OCI-LY3 (cell line): Measurements from ENCODE around the gene SLC19A2.

ENCODE experiments used
- H2AFZ ChIP-seq: fragments of 200-600, 300-600 bp; shearing (Covaris generic); 2 replicates; pipeline ENCODE4 v1.6.0; 2014; ENCODE audit warnings: antibody characterized with exemption, low read depth, low read length
- H3K27ac ChIP-seq: fragments of 200-600, 300-600 bp; sonication (generic); 2 replicates; pipeline ENCODE4 v1.5.1; 2014; ENCODE audit warnings: mild to moderate bottlenecking, low read length, moderate library complexity, mixed read lengths
- H3K27me3 ChIP-seq: fragments of 200-600, 300-600 bp; sonication (generic); 2 replicates; pipeline ENCODE4 v1.6.1; 2014; ENCODE audit warnings: low read depth, low read length, mixed read lengths
- H3K36me3 ChIP-seq: fragments of 200-600, 300-600 bp; sonication (generic); replicated peaks from 2 replicates; pipeline ENCODE3; 2014; ENCODE audit warnings: low read depth, low read length, mixed read lengths
- H3K4me1 ChIP-seq: fragments of 300-600, 200-600 bp; sonication (generic); 2 replicates; pipeline ENCODE4 v1.6.1; 2014; ENCODE audit warnings: low read length, mixed read lengths
- H3K4me2 ChIP-seq: fragments of 200-600, 300-600 bp; sonication (generic); 2 replicates; pipeline ENCODE4 v1.6.1; 2014; ENCODE audit warnings: low read length, mixed read lengths
- H3K4me3 ChIP-seq: fragments of 300-600, 200-600 bp; sonication (generic); 2 replicates; pipeline ENCODE4 v1.5.1; 2014; ENCODE audit warnings: antibody characterized with exemption, mild to moderate bottlenecking, low read length, moderate library complexity
- H3K79me2 ChIP-seq: fragments of 300-600, 200-600 bp; shearing (Covaris generic); 2 replicates; pipeline ENCODE4 v1.6.1; 2014; ENCODE audit warnings: mild to moderate bottlenecking, low read length, mixed read lengths
- H3K9ac ChIP-seq: fragments of 300-600, 200-600 bp; shearing (Covaris generic); 2 replicates; pipeline ENCODE4 v1.6.0; 2014; ENCODE audit warnings: mild to moderate bottlenecking, low read length, moderate library complexity
- H3K9me3 ChIP-seq: fragments of 200-600, 300-600 bp; shearing (Covaris generic); 2 replicates; pipeline ENCODE4 v1.6.1; 2014; ENCODE audit warnings: low read length, mixed read lengths; ENCODE audit not compliant: insufficient read depth
- H4K20me1 ChIP-seq: fragments of 200-600, 300-600 bp; sonication (generic); 2 replicates; pipeline ENCODE4 v1.6.1; 2016; ENCODE audit warnings: low read length, mixed read lengths; ENCODE audit not compliant: insufficient read depth
- EZH2phosphoT487 ChIP-seq: fragments of 200-600 bp; shearing (Covaris generic); IDR thresholded peaks from 2 replicates; pipeline ENCODE4 v1.6.1; 2018; ENCODE audit warnings: antibody characterized with exemption, mixed run types, low read depth
- TF ChIP-seq, protein P1 (sequence below): fragments of 200-600, 300-600 bp; sonication (generic); IDR thresholded peaks from 2 replicates; pipeline ENCODE4 v1.5.1; 2014; ENCODE audit warnings: antibody characterized with exemption, low read length, low read depth

Gene SLC19A2

DNA sequence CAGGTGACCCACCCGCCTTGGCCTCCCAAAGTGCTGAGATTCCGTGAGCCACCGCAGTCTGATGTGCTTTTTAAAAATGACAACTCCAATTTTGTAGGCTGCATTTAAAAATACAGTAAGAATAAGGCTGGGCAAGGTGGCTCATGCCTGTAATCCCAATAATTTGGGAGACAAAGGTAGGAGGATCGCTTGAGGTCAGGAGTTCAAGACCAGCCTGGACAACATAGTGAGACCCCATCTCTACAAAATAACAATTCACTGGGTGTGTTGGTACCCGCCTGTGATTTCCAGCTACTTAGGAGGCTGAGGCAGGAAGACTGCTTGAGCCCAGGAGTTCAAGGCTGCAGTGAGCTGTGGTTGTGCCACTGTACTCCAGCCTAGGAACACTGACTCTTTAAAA lies 23.4 kb downstream of the SLC19A2 start:
- Histone ChIP-seq H2AFZ (no peak overlapping the region), H3K9me3 (peaks cover 5% of the 10 kb centered on the region; the same call in 1 of the 2 replicates), H3K4me1 (peaks cover 21% of the 10 kb centered on the region), H3K79me2 (no peaks in the 10 kb centered on the region), H3K4me3 (no peak overlapping the region), H3K9ac (no peak overlapping the region), H3K27me3 (no peaks in the 10 kb centered on the region), H3K27ac (peak overlapping the region; percentile 84), H3K36me3 (peaks cover 48% of the 10 kb centered on the region), H3K4me2 (0 out of 2 replicates have a peak overlapping the region, but pooled peaks have one; percentile 41), H4K20me1 (no peaks in the 10 kb centered on the region)
- no peak for TF ChIP-seq EZH2phosphoT487
- TF ChIP-seq, protein P1, sequence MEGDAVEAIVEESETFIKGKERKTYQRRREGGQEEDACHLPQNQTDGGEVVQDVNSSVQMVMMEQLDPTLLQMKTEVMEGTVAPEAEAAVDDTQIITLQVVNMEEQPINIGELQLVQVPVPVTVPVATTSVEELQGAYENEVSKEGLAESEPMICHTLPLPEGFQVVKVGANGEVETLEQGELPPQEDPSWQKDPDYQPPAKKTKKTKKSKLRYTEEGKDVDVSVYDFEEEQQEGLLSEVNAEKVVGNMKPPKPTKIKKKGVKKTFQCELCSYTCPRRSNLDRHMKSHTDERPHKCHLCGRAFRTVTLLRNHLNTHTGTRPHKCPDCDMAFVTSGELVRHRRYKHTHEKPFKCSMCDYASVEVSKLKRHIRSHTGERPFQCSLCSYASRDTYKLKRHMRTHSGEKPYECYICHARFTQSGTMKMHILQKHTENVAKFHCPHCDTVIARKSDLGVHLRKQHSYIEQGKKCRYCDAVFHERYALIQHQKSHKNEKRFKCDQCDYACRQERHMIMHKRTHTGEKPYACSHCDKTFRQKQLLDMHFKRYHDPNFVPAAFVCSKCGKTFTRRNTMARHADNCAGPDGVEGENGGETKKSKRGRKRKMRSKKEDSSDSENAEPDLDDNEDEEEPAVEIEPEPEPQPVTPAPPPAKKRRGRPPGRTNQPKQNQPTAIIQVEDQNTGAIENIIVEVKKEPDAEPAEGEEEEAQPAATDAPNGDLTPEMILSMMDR: no peak

DNA sequence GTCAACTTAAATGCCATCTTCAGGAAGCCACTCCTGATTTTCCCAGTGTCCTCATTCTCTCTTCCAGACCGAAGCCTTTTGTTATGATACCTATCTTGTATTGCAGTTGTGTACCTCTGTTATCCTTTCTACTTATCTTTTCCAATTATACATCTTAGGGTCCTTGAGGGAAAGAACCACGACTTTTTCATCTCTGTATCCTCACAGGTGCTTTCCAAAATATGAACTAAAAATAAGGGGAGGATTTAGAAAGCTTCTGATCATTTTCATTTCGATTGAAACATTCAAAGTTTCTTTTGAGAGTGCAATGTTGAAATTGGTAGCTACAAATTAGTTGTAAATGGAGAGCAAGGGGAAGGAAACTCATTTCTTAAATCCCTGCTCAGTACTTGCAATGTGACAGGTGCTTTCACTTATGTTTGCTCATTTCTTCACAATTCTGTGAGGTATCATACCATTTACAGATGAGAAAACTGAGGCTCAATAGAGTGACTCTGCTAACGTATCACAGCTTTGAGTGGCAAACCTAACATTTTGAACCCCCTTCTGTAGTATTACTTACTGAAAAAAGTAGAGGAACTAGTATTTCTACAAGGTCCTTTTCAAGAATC lies 24.2 kb downstream of the SLC19A2 start:
- peak overlapping the region; percentile 84 for H3K27ac ChIP-seq
- no peaks in the 10 kb centered on the region for H3K79me2 ChIP-seq
- H3K4me1 ChIP-seq: peaks cover 21% of the 10 kb centered on the region
- H3K4me2 ChIP-seq: peak overlapping the region; percentile 41
- no peak overlapping the region for H3K4me3 ChIP-seq
- no peaks in the 10 kb centered on the region for H3K27me3 ChIP-seq
- TF ChIP-seq, protein P1: no peak
- H2AFZ ChIP-seq: no peak overlapping the region
- peaks cover 13% of the 10 kb centered on the region for H3K9me3 ChIP-seq
- H3K9ac ChIP-seq: peak overlapping the region; percentile 0; the same call in 1 of the 2 replicates
- H3K36me3 ChIP-seq: peaks cover 53% of the 10 kb centered on the region
- no peaks in the 10 kb centered on the region for H4K20me1 ChIP-seq

DNA sequence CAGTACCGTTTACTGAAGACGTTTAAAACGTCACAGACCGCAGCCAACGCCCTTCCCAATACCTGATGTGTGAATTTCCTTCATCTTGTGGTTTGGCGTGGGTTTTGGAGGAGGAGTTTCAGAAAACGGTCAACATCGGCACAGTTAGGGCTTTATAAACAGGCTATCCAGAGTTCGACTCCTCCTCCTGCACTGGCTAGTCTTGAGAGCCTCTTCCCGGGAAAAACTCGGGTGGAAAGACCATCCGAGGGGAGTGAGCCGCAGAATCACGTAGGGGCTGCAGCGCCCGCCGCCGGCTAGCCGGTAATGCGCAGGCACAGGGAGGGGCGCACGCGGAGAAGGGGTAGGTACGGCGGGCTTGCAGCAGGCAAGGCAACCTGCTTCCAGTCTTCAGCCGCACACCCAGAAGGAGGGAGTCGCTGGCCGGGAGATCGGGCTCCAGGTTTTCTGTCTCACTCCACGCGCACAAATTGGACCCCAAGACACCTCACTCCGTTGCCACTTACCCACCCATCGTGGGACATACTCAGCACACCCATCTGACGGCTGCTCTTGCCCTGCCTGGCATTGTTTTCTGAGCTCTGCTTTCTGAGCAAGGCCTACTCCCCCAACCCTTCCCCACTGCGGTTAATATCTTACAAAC lies 25.4 kb downstream of the SLC19A2 start:
- Histone ChIP-seq H4K20me1 (no peaks in the 10 kb centered on the region), H3K9ac (no peak overlapping the region), H3K4me2 (no peak overlapping the region), H3K27ac (0 out of 2 replicates have a peak overlapping the region, but pooled peaks have one; percentile 84), H3K4me3 (no peak overlapping the region), H3K27me3 (no peaks in the 10 kb centered on the region), H3K4me1 (peaks cover 21% of the 10 kb centered on the region), H3K9me3 (peaks cover 20% of the 10 kb centered on the region), H3K36me3 (peaks cover 46% of the 10 kb centered on the region), H2AFZ (no peak overlapping the region), H3K79me2 (no peaks in the 10 kb centered on the region)
- TF ChIP-seq EZH2phosphoT487: no peak
- TF ChIP-seq, protein P1: no peak

DNA sequence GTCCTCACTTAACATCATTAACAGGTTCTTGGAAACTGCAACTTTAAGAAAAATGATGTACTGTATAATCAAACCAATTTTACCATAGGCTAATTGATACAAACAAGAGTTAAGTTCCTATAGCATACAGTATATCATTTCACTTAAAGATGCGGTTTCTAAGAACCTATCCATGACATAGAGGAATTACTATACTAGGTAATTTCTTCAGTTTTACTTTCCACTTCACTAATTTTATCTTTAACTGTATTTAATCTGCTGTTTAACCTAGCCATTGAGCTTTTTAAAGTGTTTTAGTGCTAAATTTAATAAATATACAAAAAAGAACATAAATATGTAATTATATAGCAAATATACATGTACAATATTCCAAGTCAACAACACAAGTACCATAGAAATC lies 28.3 kb downstream of the SLC19A2 start:
- Histone ChIP-seq H3K4me2 (no peak overlapping the region), H2AFZ (no peak overlapping the region), H3K79me2 (no peaks in the 10 kb centered on the region), H3K36me3 (peaks cover 35% of the 10 kb centered on the region), H3K27me3 (no peaks in the 10 kb centered on the region), H3K9ac (no peak overlapping the region), H3K27ac (no peak overlapping the region), H3K9me3 (peaks cover 20% of the 10 kb centered on the region), H4K20me1 (no peaks in the 10 kb centered on the region), H3K4me3 (no peak overlapping the region), H3K4me1 (peaks cover 19% of the 10 kb centered on the region)
- TF ChIP-seq, protein P1: no peak
- TF ChIP-seq EZH2phosphoT487: no peak
